CD4-positive, alpha-beta T cell (primary cell): ENCODE measurements around the gene CD82. TPM values are rescaled to one million over a fixed set of nuclear protein-coding genes. Genes with fewer than 3 reads are reported as not detected.

ENCODE experiments used
- ATAC-seq: fragments of 200-7000 bp; cut with Tn5 transposase; one replicate; pipeline ENCODE4 v1.10.0; 2022; ENCODE audit warnings: mild to moderate bottlenecking; ENCODE audit not compliant: poor library complexity
- CTCF ChIA-PET: fragments of 350-600 bp; sonication (Branson Sonifier 250); formaldehyde crosslinking; loops from one replicate; lab custom pipeline; 2021; ENCODE audit warnings: antibody characterized with exemption, inconsistent platforms; lab: Charles Lee
- POLR2A ChIA-PET: fragments of 350-600 bp; sonication (Branson Sonifier 250); formaldehyde crosslinking; loops from one replicate; lab custom pipeline; 2021; ENCODE audit warnings: antibody characterized with exemption, inconsistent platforms; lab: Charles Lee
- DNase-seq, 14 experiments: peaks; one replicate each; pipeline ENCODE4 v3.0.0-alpha.2; 2013 to 2020; ENCODE audit warnings: mixed read lengths in 2 of 14
- H3K27ac ChIP-seq, 2 donors: one replicate each; pipeline versions ENCODE4 v1.5.1 to v1.7.0; 2013; ENCODE audit warnings: low read length in 2 of 2, low read depth in 1 of 2, mild to moderate bottlenecking in 1 of 2
- H3K27me3 ChIP-seq, 2 experiments: 1 replicate in 1 of 2; 2 replicates in 1 of 2; pipeline versions ENCODE4 v1.6.1 to v1.7.0; 2013; ENCODE audit warnings: low read length in 2 of 2, control low read depth in 1 of 2, mild to moderate bottlenecking in 1 of 2, moderate library complexity in 1 of 2; ENCODE audit not compliant: insufficient read depth in 2 of 2, control insufficient read depth in 1 of 2
- H3K36me3 ChIP-seq: one replicate; pipeline ENCODE4 v1.6.1; 2013; ENCODE audit warnings: low read length, control low read depth; ENCODE audit not compliant: insufficient read depth
- H3K4me1 ChIP-seq: one replicate; pipeline ENCODE4 v1.6.1; 2013; ENCODE audit warnings: low read length, control low read depth; ENCODE audit not compliant: insufficient read depth
- H3K4me3 ChIP-seq: one replicate; pipeline ENCODE4 v1.5.1; 2013; ENCODE audit warnings: mild to moderate bottlenecking, low read length, moderate library complexity
- H3K9me3 ChIP-seq, 2 experiments: 1 replicate in 1 of 2; 2 replicates in 1 of 2; pipeline versions ENCODE4 v1.6.1 to v1.7.0; 2013; ENCODE audit warnings: low read length in 2 of 2, mild to moderate bottlenecking in 2 of 2, control low read depth in 1 of 2, moderate library complexity in 1 of 2; ENCODE audit not compliant: control insufficient read depth in 1 of 2, insufficient read depth in 1 of 2
- H3K27ac Mint-ChIP-seq: one replicate; pipeline ENCODE4 v1.8.0; 2020; ENCODE audit warnings: mixed read lengths
- H3K27me3 Mint-ChIP-seq: one replicate; pipeline ENCODE4 v1.8.0; 2021; ENCODE audit warnings: mixed read lengths
- H3K36me3 Mint-ChIP-seq: one replicate; pipeline ENCODE4 v1.8.0; 2021; ENCODE audit warnings: low read depth, mixed read lengths
- H3K4me1 Mint-ChIP-seq: one replicate; pipeline ENCODE4 v1.8.0; 2021; ENCODE audit warnings: low read depth, mixed read lengths
- H3K4me3 Mint-ChIP-seq: one replicate; pipeline ENCODE4 v1.8.0; 2020; ENCODE audit warnings: mild to moderate bottlenecking, mixed read lengths
- H3K9me3 Mint-ChIP-seq: one replicate; pipeline ENCODE4 v1.8.0; 2020; ENCODE audit warnings: mixed read lengths
- intact Hi-C, 2 experiments: fragments of 100-400 bp; cut with DNase I in 1 of 2; cut with micrococcal nuclease in 1 of 2; formaldehyde crosslinking; loops; one replicate each; pipeline versions ENCODE4 v1.15.1 to v1.9.0; 2023 to 2025; cut with DNase I, micrococcal nuclease
- total RNA-seq, 174 experiments: library from RNA in 2 of 174; stranded (reverse) in 2 of 174; gene quantifications; one replicate each; pipeline ENCODE4 v1.2.3 and lab custom pipeline; 2021 to 2026
- TF ChIP-seq, protein P1 (sequence below): fragments of 200-600 bp; IDR thresholded peaks from one replicate; pipeline ENCODE4 v1.8.0; 2022; ENCODE audit warnings: antibody characterized with exemption, mild to moderate bottlenecking

The CD82 gene
- total RNA-seq, 2 experiments from 2014 or later, result 33.8 to 37.3 TPM

DNA sequence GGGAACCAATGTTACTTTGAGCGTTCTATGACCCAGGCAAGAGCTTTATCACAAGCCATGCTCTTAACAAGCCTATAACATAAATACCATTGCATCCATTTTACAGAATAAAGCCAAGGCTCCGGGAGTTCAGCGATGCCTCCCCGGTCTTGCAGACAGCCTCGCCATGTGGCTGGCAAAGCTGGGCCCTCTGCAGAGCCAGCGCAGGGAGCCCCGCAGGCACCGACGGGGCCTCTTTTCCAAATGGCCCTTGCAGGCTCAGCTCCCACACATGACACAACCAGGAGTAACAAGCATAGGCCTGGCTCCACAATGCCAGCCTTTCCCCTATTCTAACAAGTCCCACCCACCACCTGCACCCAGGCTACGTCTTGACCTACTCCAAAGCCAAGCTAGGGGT lies 89.1 kb downstream of the CD82 start:
- H3K4me3 ChIP-seq, result no peak overlapping the region
- Mint-ChIP-seq H3K36me3 (no peaks in the 10 kb centered on the region), H3K4me1 (peaks cover 18% of the 10 kb centered on the region), H3K27me3 (peaks cover 32% of the 10 kb centered on the region), H3K4me3 (no peak overlapping the region), H3K27ac (no peak overlapping the region), H3K9me3 (no peaks in the 10 kb centered on the region)
- peaks cover 4 to 6% of the 10 kb centered on the region in 2 experiments for H3K27me3 ChIP-seq
- intact Hi-C loops, result loop anchor here in 1 of 2 experiments (10.0 kb wide), 1 partner anchor 120 kb away; no protein-coding TSS in a partner anchor
- H3K9me3 ChIP-seq, result peaks cover 0 to 6% of the 10 kb centered on the region in 2 experiments
- TF ChIP-seq, protein P1, sequence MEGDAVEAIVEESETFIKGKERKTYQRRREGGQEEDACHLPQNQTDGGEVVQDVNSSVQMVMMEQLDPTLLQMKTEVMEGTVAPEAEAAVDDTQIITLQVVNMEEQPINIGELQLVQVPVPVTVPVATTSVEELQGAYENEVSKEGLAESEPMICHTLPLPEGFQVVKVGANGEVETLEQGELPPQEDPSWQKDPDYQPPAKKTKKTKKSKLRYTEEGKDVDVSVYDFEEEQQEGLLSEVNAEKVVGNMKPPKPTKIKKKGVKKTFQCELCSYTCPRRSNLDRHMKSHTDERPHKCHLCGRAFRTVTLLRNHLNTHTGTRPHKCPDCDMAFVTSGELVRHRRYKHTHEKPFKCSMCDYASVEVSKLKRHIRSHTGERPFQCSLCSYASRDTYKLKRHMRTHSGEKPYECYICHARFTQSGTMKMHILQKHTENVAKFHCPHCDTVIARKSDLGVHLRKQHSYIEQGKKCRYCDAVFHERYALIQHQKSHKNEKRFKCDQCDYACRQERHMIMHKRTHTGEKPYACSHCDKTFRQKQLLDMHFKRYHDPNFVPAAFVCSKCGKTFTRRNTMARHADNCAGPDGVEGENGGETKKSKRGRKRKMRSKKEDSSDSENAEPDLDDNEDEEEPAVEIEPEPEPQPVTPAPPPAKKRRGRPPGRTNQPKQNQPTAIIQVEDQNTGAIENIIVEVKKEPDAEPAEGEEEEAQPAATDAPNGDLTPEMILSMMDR, result no peak
- CTCF ChIA-PET, result no interaction called here
- no peak overlapping the region for H3K27ac ChIP-seq
- no peaks in the 10 kb centered on the region for H3K36me3 ChIP-seq
- peaks cover 14% of the 10 kb centered on the region for H3K4me1 ChIP-seq
- no peak for DNase-seq
- POLR2A ChIA-PET, result no interaction called here
- no peak for ATAC-seq

- ATAC-seq (no peak), DNase-seq (no peak)
- H3K4me1 ChIP-seq, result peaks cover 16% of the 10 kb centered on the region
- peaks cover 13% of the 10 kb centered on the region for H3K27me3 Mint-ChIP-seq
- H3K9me3 Mint-ChIP-seq, result peaks cover 4% of the 10 kb centered on the region
- ChIA-PET POLR2A (no interaction called here), CTCF (no interaction called here)
- no peak overlapping the region for H3K4me3 Mint-ChIP-seq
- no peaks in the 10 kb centered on the region for H3K36me3 ChIP-seq
- intact Hi-C loops, result loop anchor here (1.0 to 10.0 kb wide), 3 partner anchors 117 to 253 kb away; no protein-coding TSS in a partner anchor
- peaks cover 0 to 9% of the 10 kb centered on the region in 2 experiments for H3K9me3 ChIP-seq
- TF ChIP-seq, protein P1, result no peak
- H3K27ac Mint-ChIP-seq, result no peak overlapping the region
- H3K4me1 Mint-ChIP-seq, result peaks cover 20% of the 10 kb centered on the region
- no peaks in the 10 kb centered on the region for H3K27me3 ChIP-seq
- H3K27ac ChIP-seq, result no peak overlapping the region
- no peak overlapping the region for H3K4me3 ChIP-seq
- H3K36me3 Mint-ChIP-seq, result no peaks in the 10 kb centered on the region
These were observed 92.5 kb downstream of the CD82 start for GRCh38 chr11:44657836-44658505.

- Histone ChIP-seq H3K4me1 (peaks cover 16% of the 10 kb centered on the region), H3K27me3 (no peaks in the 10 kb centered on the region), H3K4me3 (no peak overlapping the region), H3K9me3 (peaks cover 0 to 9% of the 10 kb centered on the region in 2 experiments), H3K27ac (no peak overlapping the region), H3K36me3 (no peaks in the 10 kb centered on the region)
- POLR2A ChIA-PET, result no interaction called here
- H3K9me3 Mint-ChIP-seq, result peaks cover 4% of the 10 kb centered on the region
- ATAC-seq (no peak), DNase-seq (peak in 7 of 14 experiments; percentile 9 to 63 (median 52))
- no peak overlapping the region for H3K4me3 Mint-ChIP-seq
- H3K27me3 Mint-ChIP-seq, result peaks cover 13% of the 10 kb centered on the region
- TF ChIP-seq, protein P1, result no peak
- intact Hi-C loops, result loop anchor here (1.0 to 10.0 kb wide), 3 partner anchors 116 to 253 kb away; no protein-coding TSS in a partner anchor
- no peaks in the 10 kb centered on the region for H3K36me3 Mint-ChIP-seq
- no peak overlapping the region for H3K27ac Mint-ChIP-seq
- H3K4me1 Mint-ChIP-seq, result peaks cover 20% of the 10 kb centered on the region
- CTCF ChIA-PET, result no interaction called here
These were observed 93.0 kb downstream of the CD82 start for GRCh38 chr11:44658506-44658850.
